HCT116 (cell line): ENCODE results near the gene MALL. TPM values are rescaled to one million over a fixed set of nuclear protein-coding genes. Genes with fewer than 3 reads are reported as not detected.
"Not testable (repeated sequence)": the region's sequence is repeated elsewhere in the genome, so short reads cannot be mapped to it uniquely, and the experiment has no call there.

Source experiments
- ATAC-seq: fragments of 200-7000 bp; cut with Tn5 transposase; 2 replicates; pipeline ENCODE4 v1.9.1; 2020; ENCODE audit warnings: mild to moderate bottlenecking, moderate library complexity
- BruUV-seq: library from RNA; stranded (reverse); fragments of 400-500 nt; replicated peaks from 2 replicates; lab custom pipeline; 2021; lab: Mats Ljungman, UMichigan
- CTCF ChIA-PET: fragments of 300-600 bp; sonication (Branson Sonifier 250); formaldehyde crosslinking; loops from one replicate; lab custom pipeline; 2021; ENCODE audit warnings: antibody characterized with exemption; lab: Charles Lee
- POLR2A ChIA-PET: fragments of 300-600, 350-600 bp; sonication (Branson Sonifier 250); formaldehyde crosslinking; loops from one replicate; lab custom pipeline; 2021; ENCODE audit warnings: antibody characterized with exemption; lab: Charles Lee
- RAD21 ChIA-PET, 2 experiments: fragments of 300-600 bp; sonication (Branson Sonifier 250); formaldehyde crosslinking; loops; one replicate each; lab custom pipeline; 2023; ENCODE audit warnings: low total read pairs in 2 of 2; ENCODE audit not compliant: uncharacterized antibody in 2 of 2, unreplicated experiment in 2 of 2, low non-redundant PET in 1 of 2; lab: Charles Lee
- DNase-seq: peaks from one replicate; pipeline ENCODE4 v3.0.0-alpha.2; 2010; ENCODE audit warnings: low read depth, low spot score
- H2AFZ ChIP-seq: fragments of 200-600 bp; shearing (Covaris generic), sonication (generic); 2 replicates; pipeline ENCODE4 v1.6.1; 2017; ENCODE audit warnings: low read depth, mixed run types, mixed read lengths, antibody characterized with exemption, low read length; ENCODE audit not compliant: poor library complexity, severe bottlenecking
- H3K27ac ChIP-seq: 2 replicates; pipeline ENCODE4 v1.5.1; 2012; ENCODE audit warnings: low read depth, low read length
- H3K27me3 ChIP-seq: fragments of 200-600 bp; sonication (generic); 2 replicates; pipeline ENCODE4 v1.6.1; 2016; ENCODE audit warnings: mixed run types, low read length, mixed read lengths; ENCODE audit not compliant: insufficient read depth
- H3K36me3 ChIP-seq, 2 experiments: fragments of 200-500 bp in 1 of 2; fragments of 200-600 bp in 1 of 2; sonication (Bioruptor generic) in 1 of 2; sonication (generic) in 1 of 2; 2 replicates each; pipeline versions ENCODE4 v1.5.1 to v1.6.1; 2014 to 2016; ENCODE audit warnings: low read length in 2 of 2, inconsistent platforms in 1 of 2, mixed read lengths in 1 of 2, mixed run types in 1 of 2; ENCODE audit not compliant: insufficient read depth in 2 of 2, control insufficient read depth in 1 of 2
- H3K4me1 ChIP-seq, 2 experiments: fragments of 200-600 bp in 1 of 2; sonication (generic) in 1 of 2; 2 replicates each; pipeline versions ENCODE4 v1.5.1 to v1.6.1; 2012 to 2017; ENCODE audit warnings: low read length in 2 of 2, inconsistent platforms in 1 of 2, mild to moderate bottlenecking in 1 of 2, mixed read lengths in 1 of 2, mixed run types in 1 of 2, moderate library complexity in 1 of 2; ENCODE audit not compliant: insufficient read depth in 2 of 2, control insufficient read depth in 1 of 2
- H3K4me2 ChIP-seq: fragments of 200-600 bp; sonication (generic); 2 replicates; pipeline ENCODE4 v1.6.1; 2017; ENCODE audit warnings: mixed run types, low read length, mixed read lengths
- H3K4me3 ChIP-seq, 2 experiments: fragments of 200-600 bp in 1 of 2; sonication (generic) in 1 of 2; replicated peaks in 1 of 2; 2 replicates each; pipeline ENCODE4 v1.5.1; 2011 to 2016; ENCODE audit warnings: low read length in 2 of 2, control low read depth in 1 of 2, low read depth in 1 of 2, mild to moderate bottlenecking in 1 of 2, mixed read lengths in 1 of 2, mixed run types in 1 of 2
- H3K79me2 ChIP-seq: fragments of 200-600 bp; sonication (generic); 2 replicates; pipeline ENCODE4 v1.6.1; 2017; ENCODE audit warnings: mild to moderate bottlenecking, mixed run types, low read length, moderate library complexity, mixed read lengths; ENCODE audit not compliant: insufficient read depth
- H3K9ac ChIP-seq: fragments of 200-600 bp; sonication (generic); 2 replicates; pipeline ENCODE4 v1.6.1; 2016; ENCODE audit warnings: low read length, mixed read lengths
- H3K9me2 ChIP-seq: fragments of 200-600 bp; sonication (generic), shearing (Covaris generic); 2 replicates; pipeline ENCODE4 v1.6.1; 2017; ENCODE audit warnings: mixed run types, mild to moderate bottlenecking, moderate library complexity; ENCODE audit not compliant: insufficient read depth
- H3K9me3 ChIP-seq, 2 experiments: fragments of 200-500 bp in 1 of 2; fragments of 200-600 bp in 1 of 2; sonication (Bioruptor generic) in 1 of 2; sonication (generic) in 1 of 2; 2 replicates each; pipeline ENCODE4 v1.6.1; 2014 to 2017; ENCODE audit warnings: low read length in 2 of 2, mixed read lengths in 2 of 2, inconsistent platforms in 1 of 2, low read depth in 1 of 2, mild to moderate bottlenecking in 1 of 2, mixed run types in 1 of 2, moderate library complexity in 1 of 2; ENCODE audit not compliant: control insufficient read depth in 1 of 2, insufficient read depth in 1 of 2
- H4K20me1 ChIP-seq: fragments of 200-600 bp; sonication (generic), shearing (Covaris generic); 2 replicates; pipeline ENCODE4 v1.6.1; 2017; ENCODE audit warnings: mixed run types, mild to moderate bottlenecking, moderate library complexity; ENCODE audit not compliant: insufficient read depth
- intact Hi-C: fragments of 100-400 bp; cut with micrococcal nuclease; formaldehyde crosslinking; loops from 2 replicates; pipeline ENCODE4 v1.10.0; 2022
- total RNA-seq: library from RNA; stranded (reverse); gene quantifications from one replicate; pipeline ENCODE4 v1.2.1, GENCODE V29; 2021; ENCODE audit not compliant: unreplicated experiment

MALL gene
- total RNA-seq, 1 experiment from 2014 or later, result 223 TPM

DNA sequence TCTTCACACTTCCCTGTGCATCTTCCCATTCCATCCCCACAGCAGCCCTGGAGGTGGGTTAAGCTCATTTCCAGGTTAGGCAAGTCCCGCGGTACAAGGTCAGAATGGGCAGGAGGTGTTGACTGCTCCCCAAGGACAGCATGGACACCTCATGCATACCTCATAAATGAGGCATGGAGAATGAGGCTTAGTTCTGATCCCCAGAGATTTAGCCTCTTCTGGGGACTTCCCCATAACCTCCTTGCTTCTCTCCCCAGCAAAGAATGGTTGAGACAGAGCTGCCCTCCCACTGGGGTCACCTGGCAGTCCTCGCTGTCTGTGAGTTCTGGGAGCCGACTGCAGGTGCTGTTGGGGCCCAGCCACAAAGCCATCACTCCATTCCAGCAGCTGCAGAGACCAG lies 68.4 kb downstream of the MALL start:
- H3K4me1 ChIP-seq, ATAC-seq, H3K27ac ChIP-seq, intact Hi-C loops, H3K4me2 ChIP-seq, H3K9me2 ChIP-seq, H3K4me3 ChIP-seq, DNase-seq, POLR2A ChIA-PET, H2AFZ ChIP-seq, H3K9me3 ChIP-seq, H3K9ac ChIP-seq, H3K27me3 ChIP-seq, H4K20me1 ChIP-seq, H3K79me2 ChIP-seq, H3K36me3 ChIP-seq, RAD21 ChIA-PET, CTCF ChIA-PET, BruUV-seq: not testable (repeated sequence)

DNA sequence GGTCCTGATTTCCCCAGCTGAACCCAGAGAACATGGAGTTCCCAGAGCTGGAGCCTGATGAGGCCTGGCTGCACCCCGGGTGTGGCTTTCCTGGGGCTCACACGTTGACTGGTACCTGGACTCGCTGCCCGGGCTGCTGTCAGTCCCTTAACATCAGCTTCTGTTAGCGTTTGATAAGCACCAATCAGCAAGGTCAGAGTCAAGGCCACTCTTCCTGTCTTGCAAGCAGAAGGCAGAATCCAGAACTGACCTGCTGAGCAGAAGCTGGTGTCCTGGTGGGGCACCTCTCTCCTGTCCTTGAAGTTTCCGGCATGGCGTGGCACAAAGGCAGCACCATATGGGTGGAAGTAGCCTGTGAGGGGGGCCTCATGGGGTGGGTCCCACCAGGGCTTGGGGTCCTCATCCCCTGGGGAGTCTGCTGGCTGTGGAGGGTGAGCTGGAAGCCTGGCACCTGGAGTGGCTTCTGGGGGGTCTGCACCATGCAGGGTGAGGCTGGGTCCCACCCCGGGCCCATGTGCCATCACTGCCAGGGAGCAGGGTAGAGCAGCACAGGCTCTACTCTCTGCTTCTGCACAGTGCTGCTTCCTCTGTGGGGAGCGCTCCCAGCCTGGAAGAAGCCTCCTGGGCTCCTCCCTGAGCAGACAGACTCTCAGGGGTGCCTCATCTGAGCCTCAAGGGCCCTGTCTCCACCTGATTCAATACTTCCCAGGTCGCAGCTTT lies 73.5 kb downstream of the MALL start:
- ATAC-seq, H3K36me3 ChIP-seq, CTCF ChIA-PET, BruUV-seq, H3K27me3 ChIP-seq, H3K4me3 ChIP-seq, H3K79me2 ChIP-seq, RAD21 ChIA-PET, H3K9me3 ChIP-seq, H2AFZ ChIP-seq, H3K4me2 ChIP-seq, H4K20me1 ChIP-seq, H3K4me1 ChIP-seq, DNase-seq, intact Hi-C loops, H3K27ac ChIP-seq, POLR2A ChIA-PET, H3K9me2 ChIP-seq, H3K9ac ChIP-seq: not testable (repeated sequence)

DNA sequence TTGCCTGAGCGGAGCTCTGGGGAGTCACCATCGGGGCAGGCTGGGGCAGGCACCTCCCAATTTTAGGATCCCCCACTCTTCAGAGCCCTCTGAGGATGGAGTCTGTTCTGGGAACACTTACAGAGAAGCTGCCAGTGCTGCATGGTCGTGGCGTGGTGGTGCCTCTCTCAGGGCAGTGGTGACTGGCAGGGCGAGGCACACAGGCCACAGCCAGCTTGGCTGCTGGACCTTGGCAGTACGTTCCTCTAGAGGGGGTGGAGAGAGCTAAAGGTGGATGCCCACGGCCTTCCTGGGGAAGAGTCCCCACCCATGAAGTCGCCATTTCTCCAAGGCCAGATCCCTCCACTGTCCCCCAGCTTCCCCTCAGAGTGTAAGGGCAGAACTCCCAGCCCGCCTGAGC lies 78.3 kb downstream of the MALL start:
- CTCF ChIA-PET, H3K27me3 ChIP-seq, RAD21 ChIA-PET, H3K36me3 ChIP-seq, BruUV-seq, H3K27ac ChIP-seq, H2AFZ ChIP-seq, H3K79me2 ChIP-seq, intact Hi-C loops, DNase-seq, H3K4me3 ChIP-seq, POLR2A ChIA-PET, H4K20me1 ChIP-seq, H3K9me2 ChIP-seq, H3K9me3 ChIP-seq, H3K4me1 ChIP-seq, H3K9ac ChIP-seq, H3K4me2 ChIP-seq: not testable (repeated sequence)
- 0 out of 2 replicates have a peak, but pooled peaks have one; percentile 29 for ATAC-seq

DNA sequence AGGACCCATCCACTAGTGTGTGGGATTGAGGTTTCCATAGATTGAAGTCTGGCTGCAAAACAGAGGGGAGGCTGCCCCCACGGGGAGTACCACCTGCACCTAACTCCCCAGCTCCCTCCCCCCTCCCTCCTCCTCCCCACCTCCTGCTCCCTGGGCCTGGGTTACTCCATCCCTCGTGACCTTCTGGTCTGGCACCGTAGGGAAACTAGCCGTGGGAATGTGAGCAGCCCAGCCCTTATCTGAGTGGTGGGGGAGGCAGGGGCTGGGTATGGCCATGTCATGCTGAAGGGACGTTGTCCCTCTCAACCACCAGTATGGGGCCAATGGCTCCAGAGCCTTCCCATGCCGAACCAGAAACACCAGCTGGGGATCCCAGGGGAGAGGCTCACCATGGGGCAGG lies 80.2 kb downstream of the MALL start:
- RAD21 ChIA-PET, result not testable (repeated sequence)

More for the DNA sequence above, 80.2 kb downstream of the MALL start:
- DNase-seq, H3K36me3 ChIP-seq, H3K9ac ChIP-seq, H3K4me1 ChIP-seq, H3K27ac ChIP-seq, intact Hi-C loops, H3K79me2 ChIP-seq, H3K4me2 ChIP-seq, H3K9me3 ChIP-seq, POLR2A ChIA-PET, CTCF ChIA-PET, H4K20me1 ChIP-seq, H3K27me3 ChIP-seq, ATAC-seq, H2AFZ ChIP-seq, H3K4me3 ChIP-seq, BruUV-seq, H3K9me2 ChIP-seq: not testable (repeated sequence)
